ENCODE measurements around the gene EML6.

EML6 gene

DNA sequence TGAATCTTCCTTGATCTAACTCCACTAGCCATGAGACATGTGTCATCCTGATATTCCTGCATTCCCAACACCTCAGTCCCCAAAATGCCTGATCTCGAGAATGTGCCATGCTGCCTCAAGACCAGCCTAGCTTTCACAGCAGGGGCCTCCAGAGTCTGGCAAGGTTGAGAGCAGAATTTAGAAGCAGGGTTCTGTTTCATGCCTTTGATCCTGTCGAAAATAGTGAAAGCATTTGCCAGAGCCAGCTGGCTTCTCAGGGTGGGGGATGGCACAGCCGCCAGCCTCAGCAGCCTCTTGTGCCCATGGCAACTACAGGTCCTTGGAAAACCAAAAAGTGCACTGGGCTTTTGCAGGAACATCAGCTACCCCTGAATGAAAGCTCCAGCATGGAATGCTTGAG is 183.3 kb downstream of the EML6 start:
- no peak for DNase-seq (ENCODE audit: low read depth)
- TF ChIP-seq, protein P1, sequence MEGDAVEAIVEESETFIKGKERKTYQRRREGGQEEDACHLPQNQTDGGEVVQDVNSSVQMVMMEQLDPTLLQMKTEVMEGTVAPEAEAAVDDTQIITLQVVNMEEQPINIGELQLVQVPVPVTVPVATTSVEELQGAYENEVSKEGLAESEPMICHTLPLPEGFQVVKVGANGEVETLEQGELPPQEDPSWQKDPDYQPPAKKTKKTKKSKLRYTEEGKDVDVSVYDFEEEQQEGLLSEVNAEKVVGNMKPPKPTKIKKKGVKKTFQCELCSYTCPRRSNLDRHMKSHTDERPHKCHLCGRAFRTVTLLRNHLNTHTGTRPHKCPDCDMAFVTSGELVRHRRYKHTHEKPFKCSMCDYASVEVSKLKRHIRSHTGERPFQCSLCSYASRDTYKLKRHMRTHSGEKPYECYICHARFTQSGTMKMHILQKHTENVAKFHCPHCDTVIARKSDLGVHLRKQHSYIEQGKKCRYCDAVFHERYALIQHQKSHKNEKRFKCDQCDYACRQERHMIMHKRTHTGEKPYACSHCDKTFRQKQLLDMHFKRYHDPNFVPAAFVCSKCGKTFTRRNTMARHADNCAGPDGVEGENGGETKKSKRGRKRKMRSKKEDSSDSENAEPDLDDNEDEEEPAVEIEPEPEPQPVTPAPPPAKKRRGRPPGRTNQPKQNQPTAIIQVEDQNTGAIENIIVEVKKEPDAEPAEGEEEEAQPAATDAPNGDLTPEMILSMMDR (IDR thresholded peaks at IDR 0.05; ENCODE audit: insufficient read depth, low read depth, low read length, missing control alignments), result no peak

DNA sequence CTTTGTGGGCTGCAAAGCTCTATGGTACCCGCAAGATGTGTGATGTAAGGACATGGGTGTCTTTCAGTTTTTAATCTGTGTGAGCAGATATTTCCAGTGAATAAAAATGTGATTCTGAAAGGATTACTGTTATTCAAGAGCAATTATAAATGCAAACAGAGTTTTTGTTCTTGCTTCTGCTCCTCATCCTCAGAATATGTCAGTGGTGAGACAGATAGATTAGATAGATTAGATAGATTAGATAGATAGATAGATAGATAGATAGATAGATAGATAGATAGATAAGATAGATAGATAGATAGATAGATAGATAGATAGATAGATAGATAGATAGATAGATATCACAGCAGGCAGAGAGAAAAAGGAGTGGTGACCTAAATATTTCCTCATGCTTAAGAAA is 184.2 kb downstream of the EML6 start:
- no peak overlapping the region for H3K4me3 ChIP-seq (ENCODE audit: low read depth, low read length)
- TF ChIP-seq, protein P1 (IDR thresholded peaks at IDR 0.05; ENCODE audit: insufficient read depth, low read depth, low read length, missing control alignments), result no peak
- DNase-seq (ENCODE audit: low read depth), result no peak

More for the DNA sequence above, 183.3 kb downstream of the EML6 start:
- no peak overlapping the region for H3K4me3 ChIP-seq (ENCODE audit: low read depth, low read length)

DNA sequence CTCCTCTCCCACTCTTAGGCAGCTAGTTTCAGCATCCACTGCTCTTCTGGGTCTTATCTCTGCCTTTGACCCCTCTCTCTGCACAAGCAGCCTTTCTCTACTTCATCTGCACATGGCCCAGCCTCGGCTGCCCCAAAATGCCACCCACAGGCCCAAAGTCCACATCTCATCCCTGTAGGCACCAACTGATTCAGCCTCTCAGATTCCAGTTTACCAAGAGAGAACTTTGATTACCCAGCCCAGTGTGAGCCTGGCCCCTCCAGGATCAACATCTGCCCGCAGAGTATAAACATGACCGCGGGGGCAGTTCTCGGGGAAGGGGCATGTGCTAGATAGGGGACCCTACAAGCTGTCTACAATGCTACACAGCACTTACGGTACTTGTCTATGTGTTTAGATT is 185.1 kb downstream of the EML6 start:
- TF ChIP-seq, protein P1 (IDR thresholded peaks at IDR 0.05; ENCODE audit: insufficient read depth, low read depth, low read length, missing control alignments), result no peak
- DNase-seq (ENCODE audit: low read depth), result no peak
- no peak overlapping the region for H3K4me3 ChIP-seq (ENCODE audit: low read depth, low read length)

DNA sequence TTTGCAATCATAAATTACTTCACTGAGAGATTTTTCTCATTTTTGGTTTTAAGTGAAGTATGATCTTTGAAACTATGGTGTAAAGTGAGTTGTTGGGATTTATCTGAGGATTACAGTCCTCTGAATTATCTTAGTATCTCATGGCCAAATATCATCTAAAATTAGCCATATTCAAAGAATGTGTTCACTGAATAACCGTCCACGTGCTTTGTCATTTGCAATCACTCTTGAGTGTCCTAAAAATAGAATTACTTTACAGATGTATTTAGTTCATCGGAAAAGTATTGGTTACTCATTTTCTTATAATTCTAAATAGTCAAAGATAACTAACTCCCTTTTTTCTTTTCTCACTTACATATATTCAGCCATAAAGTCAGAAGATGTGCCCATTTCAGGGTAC is 185.5 kb downstream of the EML6 start:
- TF ChIP-seq, protein P1 (IDR thresholded peaks at IDR 0.05; ENCODE audit: insufficient read depth, low read depth, low read length, missing control alignments), result no peak
- DNase-seq (ENCODE audit: low read depth), result no peak
- H3K4me3 ChIP-seq (ENCODE audit: low read depth, low read length), result no peak overlapping the region

DNA sequence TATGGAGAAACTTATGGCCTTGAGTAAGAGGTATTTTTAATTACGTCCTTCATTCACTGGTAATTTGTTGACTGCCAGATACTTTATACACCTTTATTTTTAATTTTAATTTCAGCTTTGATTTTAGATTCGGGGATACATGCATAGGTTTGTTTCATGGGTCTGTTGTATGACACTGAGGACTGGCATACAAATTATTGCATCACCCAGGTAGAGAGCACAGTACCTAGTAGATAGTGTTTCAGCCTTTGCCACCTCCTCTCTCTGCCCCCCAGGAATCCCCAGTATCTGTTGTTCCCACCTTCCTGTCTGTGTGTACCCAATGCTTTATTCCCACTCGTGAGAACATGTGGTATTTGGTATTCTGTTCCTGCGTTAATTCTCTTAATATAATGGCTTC is 188.8 kb downstream of the EML6 start:
- TF ChIP-seq, protein P1 (IDR thresholded peaks at IDR 0.05; ENCODE audit: insufficient read depth, low read depth, low read length, missing control alignments), result no peak
- DNase-seq (ENCODE audit: low read depth), result no peak
- H3K4me3 ChIP-seq (ENCODE audit: low read depth, low read length), result no peak overlapping the region

- no peak for DNase-seq (ENCODE audit: low read depth)
- TF ChIP-seq, protein P1 (IDR thresholded peaks at IDR 0.05; ENCODE audit: insufficient read depth, low read depth, low read length, missing control alignments), result no peak
- H3K4me3 ChIP-seq (ENCODE audit: low read depth, low read length), result no peak overlapping the region
Measured at GRCh38 chr2:54912893-54913292, 189.4 kb downstream of the EML6 start.

- H3K4me3 ChIP-seq (ENCODE audit: low read depth, low read length), result no peak overlapping the region
- no peak for DNase-seq (ENCODE audit: low read depth)
- TF ChIP-seq, protein P1 (IDR thresholded peaks at IDR 0.05; ENCODE audit: insufficient read depth, low read depth, low read length, missing control alignments), result no peak
Measured at GRCh38 chr2:54914637-54915036, 191.2 kb downstream of the EML6 start.

Data from GM12865 (cell line).